ENCODE measurements around the gene DHX34.

The DHX34 gene

DNA sequence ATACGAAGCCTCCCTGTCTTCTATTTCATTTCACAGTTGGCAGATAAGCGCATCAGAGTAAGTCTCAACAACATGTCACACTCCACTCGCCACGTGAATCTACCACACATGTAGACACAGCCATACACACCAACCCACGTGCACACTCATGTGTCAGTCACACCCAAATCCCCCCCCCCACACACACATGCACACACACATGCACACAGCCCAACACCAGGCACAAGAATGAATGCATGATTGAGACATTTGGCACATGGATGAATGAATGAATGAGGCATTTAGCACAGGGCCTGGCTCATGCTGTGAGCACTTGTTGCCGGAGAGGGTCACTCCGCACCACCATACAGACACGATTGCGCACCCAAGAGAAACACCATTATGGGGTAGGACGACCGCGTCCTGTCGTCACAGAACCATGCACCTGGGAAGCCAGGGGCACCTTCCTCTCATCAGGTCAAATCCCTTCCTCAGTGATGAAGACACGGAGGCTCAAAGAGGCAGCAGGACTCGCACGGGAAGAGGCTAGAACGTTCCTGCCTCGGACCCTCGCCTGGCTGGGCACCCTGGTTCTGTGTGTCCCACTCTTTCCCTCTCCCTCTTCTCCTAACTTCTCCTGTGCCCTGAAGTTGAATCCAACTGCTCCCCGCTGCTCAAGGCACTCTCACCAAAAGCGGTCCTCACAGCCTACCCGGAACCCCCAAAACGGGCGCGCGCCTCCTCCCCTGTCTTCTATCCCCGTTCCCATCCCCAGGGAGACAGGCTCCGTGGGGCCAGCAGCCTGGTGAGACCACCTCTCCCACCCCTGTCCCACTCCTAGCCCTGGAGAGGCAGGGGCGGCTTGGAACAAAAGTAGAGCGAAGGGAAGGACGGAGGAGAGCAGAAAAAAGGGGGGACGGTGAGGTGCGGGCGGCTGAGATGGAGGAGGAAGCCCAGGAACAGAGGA lies 68.9 kb downstream of the DHX34 start:
- DNase-seq (ENCODE audit: low read depth), result no peak

DNA sequence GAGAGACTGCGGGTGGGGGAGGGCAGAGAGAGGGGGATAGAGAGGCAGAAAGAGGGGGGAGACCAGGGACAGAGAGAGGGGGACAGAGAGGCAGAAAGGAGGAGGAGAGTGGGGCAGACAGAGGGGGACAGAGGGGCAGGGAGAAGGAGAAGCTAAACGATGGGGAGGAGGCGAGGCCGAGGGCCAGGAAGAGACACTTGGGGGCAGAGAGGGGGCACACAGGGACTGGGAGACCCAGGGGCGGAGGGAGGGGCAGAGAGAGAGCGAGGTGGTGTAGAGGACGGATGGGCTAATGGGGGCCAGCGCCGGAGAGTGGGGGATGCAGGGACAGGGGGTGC lies 69.5 kb downstream of the DHX34 start:
- no peak for DNase-seq (ENCODE audit: low read depth)

DNA sequence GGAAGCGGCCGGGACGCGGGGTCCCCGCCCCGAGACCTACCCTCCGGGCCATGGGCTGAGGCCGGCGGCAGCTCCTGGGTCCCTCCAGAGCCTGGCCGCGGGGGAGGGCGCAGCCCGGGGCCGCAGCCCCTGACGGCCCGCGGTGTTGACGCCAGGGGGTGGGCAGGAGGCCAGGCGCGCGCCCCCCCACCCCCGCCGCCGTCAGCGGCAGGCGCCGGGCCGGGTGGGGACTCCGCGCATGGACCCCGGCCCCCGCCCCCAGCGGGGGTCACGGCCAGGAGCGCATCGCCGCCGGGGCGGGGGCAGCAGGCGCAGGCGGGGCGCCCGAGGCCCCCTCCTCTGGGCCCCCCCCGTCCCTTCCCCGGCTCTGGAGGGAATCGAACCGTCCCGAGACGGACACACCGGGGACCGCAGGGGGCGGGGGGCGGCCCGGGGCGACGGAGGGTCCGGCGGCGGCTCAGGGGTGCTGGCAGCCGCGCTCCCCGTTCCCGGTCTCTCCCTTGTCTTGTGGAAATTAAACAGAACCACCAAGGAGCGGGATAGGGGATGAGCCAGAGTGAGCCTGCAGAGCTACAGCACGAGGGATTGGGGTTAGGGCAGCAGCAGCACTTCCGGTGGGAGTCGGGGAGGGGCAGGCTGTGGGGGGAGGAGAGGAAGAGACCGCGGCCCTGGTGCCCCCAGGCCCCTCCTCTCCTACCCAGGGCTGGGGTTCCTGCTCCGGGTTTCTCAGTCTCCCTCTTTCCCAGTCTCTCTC lies 70.1 kb downstream of the DHX34 start, which contains the start of gene MEIS3:
MEIS3 (minus strand) TSS at position 498 of the 754 bp plus-strand sequence; CDS start at position 52, 446 bp downstream.
- no peak for DNase-seq (ENCODE audit: low read depth)

GRCh38 chr19:47419789-47420188 lies 70.7 kb downstream of the DHX34 start:
- no peak for DNase-seq (ENCODE audit: low read depth)

GRCh38 chr19:47421244-47421786 lies 72.2 kb downstream of the DHX34 start:
- no peak for DNase-seq (ENCODE audit: low read depth)

DNA sequence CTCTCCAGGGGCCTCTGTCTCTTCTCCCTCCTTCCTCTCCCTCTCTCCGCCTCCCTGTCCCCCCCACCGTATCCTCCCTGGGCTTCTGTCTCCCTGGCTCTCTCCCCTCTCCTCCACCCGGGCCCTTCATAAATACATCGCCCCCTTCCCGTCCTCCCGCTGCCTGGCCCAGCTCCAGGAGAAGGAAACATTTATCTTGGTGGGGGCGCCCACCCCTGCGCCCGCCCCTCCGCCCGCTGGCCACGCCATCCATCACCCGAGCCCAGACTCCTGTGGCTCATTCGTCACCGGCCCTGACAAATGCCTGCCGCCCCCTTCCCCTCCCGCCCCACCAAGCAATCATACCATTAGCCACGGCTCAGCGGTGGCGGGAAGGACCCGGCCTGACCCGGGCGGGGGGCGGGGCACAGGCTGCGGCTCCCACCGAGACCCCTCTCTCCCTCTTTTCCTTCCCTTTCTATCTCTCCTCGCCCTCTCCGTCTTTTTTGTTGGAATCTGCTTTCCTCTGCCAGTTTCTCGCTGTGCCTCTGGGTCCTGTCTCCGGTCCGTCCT lies 72.8 kb downstream of the DHX34 start:
- no peak for DNase-seq (ENCODE audit: low read depth)

GRCh38 chr19:47422417-47423163 lies 73.5 kb downstream of the DHX34 start:
- DNase-seq (ENCODE audit: low read depth), result no peak

DNA sequence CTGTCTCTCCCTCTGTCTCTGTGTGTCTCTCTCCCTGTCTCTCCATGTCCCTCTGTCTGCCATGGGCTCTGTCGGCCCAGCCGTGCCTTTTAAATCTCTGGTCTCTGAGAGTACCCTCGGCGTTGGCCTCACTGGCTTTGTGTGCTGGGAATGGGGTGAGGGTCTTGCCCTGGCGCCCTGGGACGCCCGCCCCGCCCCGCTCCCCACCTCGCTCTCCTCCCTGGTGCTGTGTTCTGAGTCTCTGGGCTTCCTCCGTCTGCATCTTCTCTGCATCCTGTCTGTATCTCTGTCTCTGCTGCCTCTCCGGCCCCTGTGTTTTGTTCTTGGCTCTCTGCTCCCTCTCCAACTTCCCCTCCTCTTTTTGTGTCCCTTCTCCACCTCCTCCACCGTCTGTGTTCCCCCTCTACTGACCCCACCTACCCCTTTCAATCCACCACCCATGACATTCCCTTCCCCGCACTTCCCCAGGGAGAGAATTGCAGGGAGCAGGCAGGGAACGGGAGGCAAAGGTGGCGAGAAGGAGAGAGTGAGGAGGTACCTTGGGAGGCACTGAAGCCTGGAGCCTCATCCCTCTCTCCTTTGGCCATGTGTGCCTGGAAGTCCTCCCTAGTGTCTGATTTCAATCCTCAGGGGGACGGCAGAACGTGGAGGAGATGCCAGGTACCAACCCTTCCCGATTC lies 74.2 kb downstream of the DHX34 start:
- no peak for DNase-seq (ENCODE audit: low read depth)

GRCh38 chr19:47427241-47428176 lies 78.4 kb downstream of the DHX34 start:
- peak; percentile 40 for DNase-seq (ENCODE audit: low read depth)

GRCh38 chr19:47428177-47428894 lies 79.2 kb downstream of the DHX34 start:
- DNase-seq (ENCODE audit: low read depth), result peak; percentile 66

DNA sequence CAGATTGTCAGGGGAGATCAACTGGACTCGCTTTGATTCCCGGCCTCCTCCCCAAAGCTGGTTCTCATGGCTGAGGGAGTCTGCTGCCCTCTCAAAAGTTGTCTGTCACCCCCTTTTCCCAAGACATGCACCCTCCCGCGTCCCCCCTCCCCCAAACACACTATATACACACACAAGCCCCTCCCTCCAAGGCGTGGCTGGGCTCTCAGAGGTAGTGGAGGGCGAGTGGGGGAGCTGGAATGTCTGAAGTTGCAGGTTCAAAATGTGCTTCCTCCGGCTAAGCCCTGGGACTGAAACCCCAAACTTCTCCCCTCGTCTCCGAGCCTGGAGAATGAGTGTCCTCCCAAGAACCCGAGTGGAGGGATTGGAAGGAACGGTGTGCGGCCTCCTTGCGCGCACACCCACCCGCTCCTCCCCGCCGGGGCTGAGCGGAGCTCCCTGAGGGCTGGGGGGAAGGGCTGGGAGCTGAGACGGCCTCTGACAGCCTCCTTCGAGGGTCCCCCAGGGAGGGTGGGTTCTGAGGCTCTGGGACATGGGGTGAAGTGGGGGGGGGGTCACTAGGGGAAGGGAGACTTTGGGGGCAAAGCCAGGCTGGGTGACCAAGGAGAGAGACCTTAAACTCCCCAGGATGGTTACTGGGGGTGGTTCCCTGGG lies 80.2 kb downstream of the DHX34 start:
- no peak for DNase-seq (ENCODE audit: low read depth)

DNA sequence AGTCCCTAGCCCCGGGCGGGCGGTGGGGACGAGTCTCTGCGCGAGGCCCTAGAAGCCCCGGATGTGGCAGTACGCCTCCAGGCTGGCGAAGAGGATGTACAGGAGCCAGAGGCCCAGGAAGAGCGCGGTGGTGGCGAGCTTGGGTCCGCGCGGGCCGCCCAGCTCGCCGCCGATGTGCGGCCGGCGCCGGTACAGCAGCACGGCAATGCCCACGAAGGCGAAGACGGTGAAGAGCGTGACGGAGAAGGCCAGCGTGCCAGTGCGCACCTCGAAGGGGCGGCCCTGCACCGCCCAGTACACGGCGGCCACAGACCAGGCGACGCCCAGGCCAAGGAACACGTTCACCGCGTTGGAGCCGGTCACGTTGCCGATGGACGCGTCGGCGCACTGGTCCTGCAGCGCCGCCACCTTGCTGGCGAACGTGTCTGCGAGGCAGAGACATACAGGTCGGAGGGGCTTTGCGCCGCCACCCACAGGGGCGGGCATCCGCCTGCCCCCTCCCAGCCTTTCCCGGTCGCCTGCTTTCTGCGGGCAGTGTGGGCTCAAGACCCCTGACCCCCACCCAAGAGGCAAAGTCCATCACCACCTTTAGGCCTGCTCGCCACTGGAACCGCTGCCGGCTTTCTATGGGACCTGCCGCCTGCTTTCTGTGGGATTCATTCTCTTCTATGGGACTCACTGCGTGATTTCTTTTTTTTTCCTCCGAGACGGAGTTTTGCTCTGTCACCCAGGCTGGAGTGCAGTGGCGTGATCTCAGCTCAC lies 81.1 kb downstream of the DHX34 start:
- DNase-seq (ENCODE audit: low read depth), result no peak

- DNase-seq (ENCODE audit: low read depth), result no peak
Measured at GRCh38 chr19:47432091-47432490, 83.0 kb downstream of the DHX34 start.

All from stimulated activated CD8-positive, alpha-beta memory T cell treated with anti-CD3 and anti-CD28 coated beads, Interleukin-4, amount 100 ng/mL, for 24 hours (primary cell).